ENCODE measurements around the gene ACOXL.

Gene ACOXL

GRCh38 chr2:111118481-111118980 is 386.2 kb downstream of the ACOXL start:
- no peak overlapping the region for H3K4me3 ChIP-seq (ENCODE audit: low read depth, low read length)
- TF ChIP-seq CTCF (IDR thresholded peaks at IDR 0.05; ENCODE audit: low read depth, low read length, missing control alignments): no peak
- no peak for DNase-seq (ENCODE audit: low read depth)

GRCh38 chr2:111118981-111119821 is 386.8 kb downstream of the ACOXL start:
- no peak for DNase-seq (ENCODE audit: low read depth)
- TF ChIP-seq CTCF (IDR thresholded peaks at IDR 0.05; ENCODE audit: low read depth, low read length, missing control alignments): no peak
- no peak overlapping the region; the same call in 1 of the 2 replicates for H3K4me3 ChIP-seq (ENCODE audit: low read depth, low read length)

GRCh38 chr2:111119822-111120252 is 387.5 kb downstream of the ACOXL start:
- peak overlapping the region; percentile 57 for H3K4me3 ChIP-seq (ENCODE audit: low read depth, low read length)
- no peak for DNase-seq (ENCODE audit: low read depth)
- TF ChIP-seq CTCF (IDR thresholded peaks at IDR 0.05; ENCODE audit: low read depth, low read length, missing control alignments): no peak

GRCh38 chr2:111120253-111121027 is 388.1 kb downstream of the ACOXL start, which contains the start of gene BCL2L11:
Gene BCL2L11, plus strand, starts transcription at chr2:111120914. Its CDS starts 2,832 bp downstream, at chr2:111123746.
- peak; percentile 69 for DNase-seq (ENCODE audit: low read depth)
- H3K4me3 ChIP-seq (ENCODE audit: low read depth, low read length): peak within 1 kb of the TSS; percentile 78
- TF ChIP-seq CTCF (IDR thresholded peaks at IDR 0.05; ENCODE audit: low read depth, low read length, missing control alignments): peak; percentile 21

- DNase-seq (ENCODE audit: low read depth): no peak
Measured at GRCh38 chr2:111121028-111121827, 388.9 kb downstream of the ACOXL start.

More at GRCh38 chr2:111121028-111121827, 388.9 kb downstream of the ACOXL start:
- H3K4me3 ChIP-seq (ENCODE audit: low read depth, low read length): peak overlapping the region; percentile 78
- no peak for TF ChIP-seq CTCF (IDR thresholded peaks at IDR 0.05; ENCODE audit: low read depth, low read length, missing control alignments)
